CD1c-positive myeloid dendritic cell (primary cell): ENCODE measurements around the gene CADPS.

ENCODE experiments used
- DNase-seq: peaks from one replicate; pipeline ENCODE4 v3.0.0-alpha.2; 2016; ENCODE audit errors: extremely low spot score

The CADPS gene

DNA sequence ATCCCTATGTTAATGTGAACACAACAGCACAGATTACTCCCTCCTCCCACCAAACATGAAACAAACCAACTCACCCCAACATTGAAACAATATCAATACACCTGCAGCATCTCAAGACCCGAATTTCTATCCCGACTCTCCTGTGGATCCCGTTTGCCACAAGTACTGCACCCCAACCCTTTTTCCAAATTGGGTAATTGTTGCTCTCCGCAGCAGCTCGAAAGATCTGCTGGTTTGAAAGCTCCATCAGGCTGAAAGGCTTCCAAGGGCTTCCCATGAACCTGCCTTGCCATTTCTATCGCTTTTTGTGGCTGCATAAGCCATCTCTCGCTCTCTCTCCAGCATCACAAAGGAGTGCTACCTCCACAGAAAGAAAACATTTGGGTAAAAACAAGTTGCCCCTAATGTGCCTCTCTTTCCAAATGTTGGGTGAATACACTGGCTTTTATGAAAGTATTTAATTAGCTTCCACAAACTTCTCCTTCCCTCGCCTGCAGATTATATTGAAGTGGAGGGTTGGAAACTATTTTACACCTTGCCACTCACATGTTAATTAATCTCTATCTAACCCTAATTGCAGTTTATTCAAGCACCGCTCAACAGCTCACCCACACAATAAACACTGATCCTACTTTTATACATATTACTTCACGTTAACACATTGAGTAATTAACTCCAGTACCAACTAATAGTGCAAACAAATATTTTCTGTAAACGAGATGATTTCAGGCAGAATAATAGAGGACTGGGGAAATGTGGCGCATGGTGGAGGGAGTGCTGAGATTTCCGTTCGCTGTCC lies 499.4 kb downstream of the CADPS start:
- no peak for DNase-seq

DNA sequence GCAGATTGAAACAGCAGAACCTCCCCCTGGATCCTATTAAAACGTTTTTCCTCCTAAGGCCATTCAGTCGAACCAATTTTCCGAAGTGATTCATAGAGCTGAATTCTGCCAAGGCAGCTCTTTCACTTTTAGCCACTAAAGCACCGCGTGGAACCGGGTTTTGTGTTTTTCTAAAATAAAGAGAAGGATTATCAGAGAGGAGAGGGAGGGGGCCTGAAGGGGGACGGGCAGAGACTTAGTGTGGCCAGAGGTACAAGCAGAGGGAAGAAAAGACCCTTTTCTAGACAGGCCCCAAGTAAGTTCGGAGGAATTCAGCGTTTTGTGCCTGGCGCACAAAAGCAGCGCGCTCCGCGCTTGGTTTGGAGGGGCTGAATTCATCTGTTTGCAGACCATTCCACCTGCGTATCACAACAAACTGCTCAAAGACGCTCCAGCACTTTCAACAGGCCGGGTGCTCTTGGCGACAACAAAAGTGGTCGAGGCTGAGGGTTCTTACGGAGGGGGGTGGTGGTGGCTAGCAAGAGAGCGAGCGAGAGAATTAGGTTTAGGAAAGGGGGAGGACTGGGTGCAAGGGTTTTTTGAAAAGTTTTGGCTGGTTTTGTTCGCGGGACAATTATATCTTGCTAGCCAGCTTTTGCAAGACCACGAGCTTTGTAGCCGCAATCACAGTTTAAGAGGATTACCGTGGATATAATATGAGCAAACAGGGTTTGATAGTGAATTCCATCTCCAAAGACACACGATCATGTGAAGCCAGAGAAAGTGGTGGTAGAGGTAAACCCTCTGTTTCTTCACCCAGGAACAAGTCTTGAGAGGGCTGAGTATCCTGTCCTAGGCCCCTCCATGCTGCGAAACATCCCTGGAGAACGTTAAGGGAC lies 500.6 kb downstream of the CADPS start:
- DNase-seq = no peak

DNA sequence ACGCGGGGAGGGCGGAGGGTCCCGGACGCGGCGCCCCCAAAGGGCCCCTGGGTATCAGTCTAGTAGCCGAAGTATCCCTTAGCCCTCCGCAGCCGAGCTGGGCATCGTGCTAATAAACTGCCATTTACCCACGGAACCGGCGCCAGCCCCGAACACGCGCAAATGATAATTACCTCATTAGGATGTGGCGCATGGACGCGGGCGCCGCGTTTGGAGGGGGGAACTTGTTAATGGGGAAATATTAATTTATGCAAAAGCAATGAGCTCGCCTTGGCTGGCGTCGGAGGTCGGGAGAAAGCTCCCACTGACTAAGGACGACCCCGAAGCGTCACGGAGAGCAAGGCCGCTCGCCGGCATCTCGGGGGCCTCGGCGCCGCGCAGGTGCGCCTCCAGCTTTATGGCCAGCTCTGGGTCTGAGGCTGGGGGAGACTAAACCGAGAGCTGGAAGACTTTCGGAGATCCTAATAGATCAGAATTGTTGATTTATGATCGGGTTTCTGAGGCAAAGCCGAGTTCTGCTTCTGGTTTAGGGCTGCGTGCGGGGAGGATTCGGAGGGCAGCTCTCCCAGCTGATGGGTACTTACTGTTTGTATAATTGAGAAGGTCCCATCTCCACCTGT lies 501.4 kb downstream of the CADPS start:
- DNase-seq = no peak

DNA sequence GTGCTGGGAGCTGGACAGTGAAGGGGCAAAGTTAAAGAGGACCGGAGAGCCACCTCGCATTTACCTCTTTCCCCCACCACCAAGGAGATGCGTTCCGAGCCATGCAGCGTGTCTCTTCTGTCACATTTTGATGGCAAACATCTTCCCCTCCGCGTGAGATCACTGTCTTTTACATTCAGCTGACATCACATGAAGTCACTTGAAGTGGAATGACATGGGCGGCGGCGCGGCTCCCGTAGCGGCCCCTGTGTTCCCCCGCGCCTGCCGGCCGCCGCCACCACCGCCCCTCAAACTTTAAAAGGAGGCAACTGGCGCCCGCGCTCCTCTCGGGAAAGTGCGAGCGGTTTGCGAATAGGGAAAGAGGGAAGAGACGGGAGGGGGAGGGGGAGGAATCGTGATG lies 502.0 kb downstream of the CADPS start, which contains the start of gene FEZF2:
Gene FEZF2 (minus strand): TSS at position 336 of the 400 bp plus-strand sequence. CDS start 682 bp downstream, outside the sequence.
- DNase-seq = no peak

GRCh38 chr3:62372621-62373041 lies 502.6 kb downstream of the CADPS start:
- no peak for DNase-seq

- DNase-seq = no peak
Measured at GRCh38 chr3:62371720-62372591, 503.3 kb downstream of the CADPS start.

DNA sequence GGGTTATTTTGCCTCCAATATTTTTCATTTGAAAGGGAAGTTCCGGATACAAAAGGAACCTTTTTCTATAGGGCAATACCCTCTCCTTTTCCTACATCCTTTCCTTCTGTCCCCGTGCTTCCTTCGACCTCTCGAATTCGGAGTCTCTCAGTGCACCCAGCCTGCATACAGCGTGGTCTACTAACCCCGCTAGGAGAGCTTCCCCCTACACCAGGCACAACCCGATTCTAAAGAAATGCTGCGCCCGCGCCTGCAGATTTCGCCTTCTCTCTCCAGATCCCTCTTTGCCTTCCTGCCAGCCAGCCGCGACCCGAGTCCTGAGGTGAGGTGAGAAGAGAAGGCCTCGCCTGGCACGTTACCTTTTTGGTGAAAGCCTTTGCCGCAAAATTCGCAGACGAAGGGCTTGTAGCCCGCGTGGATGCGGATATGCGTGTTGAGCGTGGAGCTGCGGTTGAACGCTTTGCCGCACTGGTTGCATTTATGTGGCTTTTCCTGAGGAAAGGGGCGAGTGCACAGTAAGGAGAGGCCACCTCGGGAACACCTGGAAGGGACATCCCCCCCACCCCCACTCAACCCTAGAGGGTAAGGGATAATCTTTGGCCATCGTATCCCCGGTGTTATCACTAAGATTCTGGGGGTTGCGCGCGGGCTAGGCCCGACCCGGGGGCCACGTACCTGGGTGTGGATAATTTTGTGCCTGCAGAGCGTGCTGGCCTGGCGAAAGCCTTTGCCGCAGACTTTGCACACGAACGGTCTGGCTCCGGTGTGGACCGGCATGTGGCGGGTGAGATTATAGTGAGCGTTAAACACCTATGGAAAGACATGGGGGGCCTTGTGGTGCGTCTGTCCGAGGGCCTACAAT lies 504.1 kb downstream of the CADPS start:
- DNase-seq = no peak

- no peak for DNase-seq
Measured at GRCh38 chr3:62370112-62370857, 504.9 kb downstream of the CADPS start.

GRCh38 chr3:62369476-62369743 lies 505.8 kb downstream of the CADPS start:
- no peak for DNase-seq

DNA sequence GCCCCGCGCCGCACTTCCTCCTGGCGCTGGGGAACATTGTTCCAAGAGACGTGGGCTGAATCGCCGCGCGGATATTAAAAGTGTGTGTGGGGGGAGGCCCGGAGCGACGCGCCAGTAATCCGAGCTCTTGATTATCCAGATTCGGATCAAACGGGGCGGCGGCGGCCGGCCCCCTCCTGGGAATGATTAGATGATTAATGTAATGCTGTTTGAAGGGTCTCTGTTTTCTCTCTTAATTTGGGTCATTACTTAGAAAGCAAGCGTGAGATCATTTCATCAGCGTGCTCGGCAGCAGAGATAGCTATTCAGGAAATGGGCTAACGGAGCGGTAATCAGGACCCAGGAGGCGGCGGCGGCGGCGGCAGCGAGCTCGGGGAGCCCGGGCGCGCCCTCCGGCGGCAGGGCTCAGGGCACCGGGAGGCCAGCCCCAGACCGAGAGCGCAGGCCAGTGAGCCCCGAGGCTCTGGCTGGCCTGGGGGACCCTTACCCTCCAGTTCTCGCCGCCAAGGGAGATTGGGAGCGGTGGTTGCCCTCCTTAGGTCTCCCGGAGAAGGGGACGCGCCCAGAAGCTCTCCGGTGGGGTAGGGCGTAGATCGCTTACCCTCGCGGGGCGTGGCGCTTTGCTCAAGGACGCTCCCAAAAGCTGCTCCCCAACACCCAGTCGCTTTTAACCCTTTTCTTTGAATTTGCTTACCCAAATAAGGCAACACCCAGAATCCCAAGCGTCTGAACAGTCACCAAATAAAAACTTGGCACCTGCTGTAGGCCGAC lies 506.3 kb downstream of the CADPS start:
- no peak for DNase-seq

DNA sequence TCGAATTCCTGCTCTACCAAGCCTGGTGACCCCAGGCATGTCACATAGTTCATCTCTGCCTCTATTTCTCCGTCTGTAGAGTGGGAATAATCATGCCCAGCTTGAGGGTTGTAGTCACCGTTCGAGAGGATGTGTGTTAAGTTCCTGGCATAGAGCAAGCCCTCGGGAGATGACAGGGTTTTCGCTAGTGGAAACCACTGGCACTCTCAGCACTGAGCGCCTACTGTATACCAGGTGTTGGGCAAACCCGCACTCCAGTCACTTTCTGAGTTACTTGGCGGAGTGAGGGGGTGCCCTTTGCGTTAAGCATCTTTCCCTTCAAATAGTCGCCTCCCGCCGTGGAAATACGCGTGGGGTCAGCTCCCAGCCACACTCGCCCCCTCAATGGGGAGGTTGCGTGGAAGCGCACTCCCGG lies 506.9 kb downstream of the CADPS start:
- DNase-seq = no peak

DNA sequence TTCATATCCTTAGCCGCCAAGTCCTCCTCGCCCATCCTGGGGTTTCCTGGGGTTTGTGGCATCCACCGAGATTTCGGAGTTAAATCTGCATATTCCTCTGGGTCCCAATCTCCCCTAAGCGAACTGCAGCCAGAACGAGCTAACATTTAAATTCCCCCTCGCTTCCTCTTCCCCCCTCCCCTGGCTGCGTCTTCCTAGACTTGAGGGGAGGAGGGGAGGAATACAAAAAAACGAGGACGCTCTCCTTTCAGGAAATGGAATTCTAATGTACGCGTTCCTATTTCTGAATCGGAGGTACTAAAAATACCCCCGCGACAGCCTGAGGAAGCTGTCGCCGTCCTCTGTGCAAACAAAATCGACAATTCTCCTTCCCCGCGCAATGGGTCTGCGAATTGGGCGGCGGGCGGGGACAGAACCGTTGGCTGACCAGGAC lies 507.4 kb downstream of the CADPS start:
- DNase-seq = no peak

- DNase-seq = no peak
Measured at GRCh38 chr3:62366126-62366484, 509.1 kb downstream of the CADPS start.

DNA sequence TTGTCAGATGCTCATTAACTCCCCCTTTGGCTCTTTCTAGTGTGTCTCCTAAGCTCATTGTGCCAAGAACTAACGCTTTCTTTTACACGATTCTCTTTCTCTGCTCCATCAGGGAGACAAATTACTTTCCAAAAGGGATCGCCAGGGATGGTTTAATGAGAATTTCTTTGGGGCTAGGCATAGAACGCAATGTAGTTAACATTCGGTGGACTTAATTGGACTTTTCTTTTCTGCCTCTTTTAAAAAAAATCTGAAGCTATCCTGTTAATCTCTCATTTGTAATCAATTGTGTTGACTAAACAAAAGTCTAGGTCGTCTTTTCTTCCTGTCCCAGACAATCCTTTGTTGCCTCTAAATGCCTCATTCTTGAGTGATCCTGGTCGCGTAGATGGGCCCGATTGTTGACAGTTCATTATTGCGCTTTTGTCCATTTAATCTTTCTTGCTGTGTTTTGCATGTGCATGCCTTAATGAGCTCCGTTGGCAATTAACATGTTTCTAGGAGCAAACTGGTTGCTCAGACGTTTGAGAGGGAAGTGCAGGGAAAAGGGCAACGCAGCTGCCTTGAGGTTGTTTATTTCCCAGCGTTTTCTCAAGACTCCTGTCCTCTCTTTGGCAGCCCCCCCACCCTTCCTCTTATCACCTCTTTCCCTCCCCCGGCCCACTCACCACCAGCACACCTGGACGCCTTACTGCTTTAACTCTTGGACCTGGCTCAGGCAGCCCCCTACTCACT lies 509.7 kb downstream of the CADPS start:
- DNase-seq = no peak

GRCh38 chr3:62364191-62364590 lies 511.0 kb downstream of the CADPS start:
- no peak for DNase-seq

DNA sequence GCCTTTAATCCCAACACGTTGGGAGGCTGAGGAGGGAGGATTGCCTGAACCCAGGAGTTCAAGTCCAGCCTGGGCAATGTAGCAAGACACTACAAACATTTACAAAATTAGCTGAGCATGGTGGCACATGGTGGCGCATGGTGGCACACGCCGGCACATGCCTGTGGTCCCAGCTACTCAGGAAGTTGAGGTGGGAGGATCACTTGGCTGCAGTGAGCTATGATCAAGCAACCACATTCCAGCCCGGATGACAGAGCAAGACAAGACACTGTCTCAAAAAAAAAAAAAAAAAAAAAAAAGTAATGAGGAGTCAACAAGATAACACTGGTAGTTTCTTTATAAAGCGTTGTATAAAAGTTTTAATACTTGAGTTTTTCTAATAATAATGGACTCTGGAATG lies 511.9 kb downstream of the CADPS start:
- no peak for DNase-seq

DNA sequence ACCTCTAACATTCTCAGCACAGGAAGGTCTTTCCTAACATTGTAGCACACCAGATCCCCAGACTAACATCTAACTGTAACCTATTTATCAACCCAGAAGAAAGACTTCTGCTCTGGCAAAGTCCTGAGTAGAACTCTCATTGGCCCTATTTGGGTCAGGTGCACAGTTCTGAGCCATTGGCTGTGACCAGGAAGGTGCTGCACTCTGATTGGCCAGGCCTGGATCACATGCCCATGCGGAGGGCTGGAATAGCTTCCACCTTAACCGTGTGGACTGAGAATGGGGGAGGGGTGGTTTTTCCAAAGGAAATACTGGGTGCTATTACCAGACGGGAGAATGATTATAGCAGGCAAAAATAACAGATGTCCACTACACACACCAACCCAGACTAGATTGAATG lies 513.4 kb downstream of the CADPS start:
- DNase-seq = no peak

DNA sequence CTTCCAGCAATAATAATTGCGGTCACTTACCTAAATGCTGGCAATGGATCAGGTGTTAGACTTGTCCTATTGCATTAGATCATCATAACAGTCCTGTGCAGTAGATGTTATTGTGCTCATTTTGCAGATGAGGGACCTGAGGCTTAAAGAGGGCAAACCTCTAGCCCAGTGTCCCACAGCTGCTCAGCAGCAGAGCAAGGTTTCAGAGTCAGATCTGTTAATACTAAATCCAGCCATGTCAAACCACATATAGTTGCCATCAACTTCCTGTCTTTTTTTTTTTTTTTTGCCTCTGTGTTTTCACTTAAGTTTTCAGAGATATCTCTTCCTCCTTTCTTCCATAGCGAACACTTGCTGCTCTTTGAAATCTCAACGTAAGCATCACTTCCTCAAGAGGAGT lies 514.0 kb downstream of the CADPS start:
- DNase-seq = no peak

DNA sequence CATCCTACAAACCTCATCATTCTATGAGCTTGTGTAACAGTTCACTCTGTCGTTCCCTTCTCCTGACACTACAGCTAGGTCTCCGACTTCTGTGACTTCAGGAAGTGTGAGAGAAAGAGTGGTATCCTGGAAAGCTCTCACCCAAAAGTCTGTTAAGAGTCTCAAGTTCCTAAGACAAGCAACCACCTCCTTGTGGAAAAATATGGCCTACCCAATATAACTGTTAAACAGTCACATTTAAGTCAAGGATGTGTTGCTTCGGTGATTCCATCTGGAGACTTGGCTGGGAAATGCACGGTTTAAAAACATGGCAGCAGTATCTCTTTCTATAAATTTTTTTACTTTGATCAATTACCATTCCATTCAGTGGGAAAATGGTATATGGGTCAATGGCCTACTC lies 515.7 kb downstream of the CADPS start:
- DNase-seq = no peak
